ENCODE data around the gene MYBPHL. TPM values are rescaled to one million over a fixed set of nuclear protein-coding genes. Genes with fewer than 3 reads are reported as not detected.

Gene MYBPHL
- total and polyA plus RNA-seq, 2 of the 13 experiments (the other 11 are each of a cell fraction or from before 2014, with no cell fraction given): 3.7 to 3.8 TPM

- TF ChIP-seq JUND (CRISPR knock-in tag; IDR thresholded peaks at IDR 0.05) (peak; percentile 64; the same call in 1 of the 2 replicates), CBX5 (CRISPR knock-in tag; IDR thresholded peaks at IDR 0.05; ENCODE audit: borderline replicate concordance) (no peak), ARNT2 (CRISPR knock-in tag; IDR thresholded peaks at IDR 0.05; ENCODE audit: low read depth) (no peak; the same call in 1 of the 2 replicates), DNMT3B (CRISPR knock-in tag; conservative IDR thresholded peaks at IDR 0.05) (peak; percentile 89; the same call in 1 of the 2 replicates), DR1 (CRISPR knock-in tag; IDR thresholded peaks at IDR 0.05) (0 out of 2 replicates have a peak, but pooled peaks have one; percentile 42), MIXL1 (CRISPR knock-in tag; IDR thresholded peaks at IDR 0.05) (peak; percentile 76), ZSCAN21 (CRISPR knock-in tag; IDR thresholded peaks at IDR 0.05; ENCODE audit: borderline replicate concordance) (peak; percentile 49), MEIS2 (CRISPR knock-in tag; IDR thresholded peaks at IDR 0.05) (peak; percentile 79), ZNF205 (CRISPR knock-in tag; IDR thresholded peaks at IDR 0.05) (no peak), ZNF598 (CRISPR knock-in tag; IDR thresholded peaks at IDR 0.05; ENCODE audit: borderline replicate concordance) (no peak; the same call in 1 of the 2 replicates), ZNF33B (CRISPR knock-in tag; IDR thresholded peaks at IDR 0.05) (no peak), CERS6 (CRISPR knock-in tag; IDR thresholded peaks at IDR 0.05) (no peak), ZNF317 (CRISPR knock-in tag; IDR thresholded peaks at IDR 0.05) (0 out of 2 replicates have a peak, but pooled peaks have one; percentile 45), ZEB1 (IDR thresholded peaks at IDR 0.05; ENCODE audit: insufficient replicate concordance, low read depth) (no peak)
- TF ChIP-seq, protein P1, sequence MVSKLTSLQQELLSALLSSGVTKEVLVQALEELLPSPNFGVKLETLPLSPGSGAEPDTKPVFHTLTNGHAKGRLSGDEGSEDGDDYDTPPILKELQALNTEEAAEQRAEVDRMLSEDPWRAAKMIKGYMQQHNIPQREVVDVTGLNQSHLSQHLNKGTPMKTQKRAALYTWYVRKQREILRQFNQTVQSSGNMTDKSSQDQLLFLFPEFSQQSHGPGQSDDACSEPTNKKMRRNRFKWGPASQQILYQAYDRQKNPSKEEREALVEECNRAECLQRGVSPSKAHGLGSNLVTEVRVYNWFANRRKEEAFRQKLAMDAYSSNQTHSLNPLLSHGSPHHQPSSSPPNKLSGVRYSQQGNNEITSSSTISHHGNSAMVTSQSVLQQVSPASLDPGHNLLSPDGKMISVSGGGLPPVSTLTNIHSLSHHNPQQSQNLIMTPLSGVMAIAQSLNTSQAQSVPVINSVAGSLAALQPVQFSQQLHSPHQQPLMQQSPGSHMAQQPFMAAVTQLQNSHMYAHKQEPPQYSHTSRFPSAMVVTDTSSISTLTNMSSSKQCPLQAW (CRISPR knock-in tag; IDR thresholded peaks at IDR 0.05): peak; percentile 79
- TF ChIP-seq, protein P2, sequence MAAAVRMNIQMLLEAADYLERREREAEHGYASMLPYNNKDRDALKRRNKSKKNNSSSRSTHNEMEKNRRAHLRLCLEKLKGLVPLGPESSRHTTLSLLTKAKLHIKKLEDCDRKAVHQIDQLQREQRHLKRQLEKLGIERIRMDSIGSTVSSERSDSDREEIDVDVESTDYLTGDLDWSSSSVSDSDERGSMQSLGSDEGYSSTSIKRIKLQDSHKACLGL (CRISPR knock-in tag; IDR thresholded peaks at IDR 0.05): no peak; the same call in 1 of the 2 replicates
- TF ChIP-seq, protein P3, sequence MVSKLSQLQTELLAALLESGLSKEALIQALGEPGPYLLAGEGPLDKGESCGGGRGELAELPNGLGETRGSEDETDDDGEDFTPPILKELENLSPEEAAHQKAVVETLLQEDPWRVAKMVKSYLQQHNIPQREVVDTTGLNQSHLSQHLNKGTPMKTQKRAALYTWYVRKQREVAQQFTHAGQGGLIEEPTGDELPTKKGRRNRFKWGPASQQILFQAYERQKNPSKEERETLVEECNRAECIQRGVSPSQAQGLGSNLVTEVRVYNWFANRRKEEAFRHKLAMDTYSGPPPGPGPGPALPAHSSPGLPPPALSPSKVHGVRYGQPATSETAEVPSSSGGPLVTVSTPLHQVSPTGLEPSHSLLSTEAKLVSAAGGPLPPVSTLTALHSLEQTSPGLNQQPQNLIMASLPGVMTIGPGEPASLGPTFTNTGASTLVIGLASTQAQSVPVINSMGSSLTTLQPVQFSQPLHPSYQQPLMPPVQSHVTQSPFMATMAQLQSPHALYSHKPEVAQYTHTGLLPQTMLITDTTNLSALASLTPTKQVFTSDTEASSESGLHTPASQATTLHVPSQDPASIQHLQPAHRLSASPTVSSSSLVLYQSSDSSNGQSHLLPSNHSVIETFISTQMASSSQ (IDR thresholded peaks at IDR 0.05; ENCODE audit: low read depth): peak; percentile 55; the same call in 1 of the 2 replicates
- TF ChIP-seq, protein P3 (CRISPR knock-in tag; IDR thresholded peaks at IDR 0.05; ENCODE audit: borderline replicate concordance): no peak; the same call in 1 of the 2 replicates
These were observed 7.9 kb downstream of the MYBPHL start (continued) for GRCh38 chr1:109298666-109299557.
